HEK293T (cell line): ENCODE results near the gene SH3D21.

Experiments used
- ARNT ChIP-seq: fragments of 450-650 bp; IDR thresholded peaks from 2 replicates; pipeline ENCODE4 v1.6.1; 2017; ENCODE audit warnings: mild to moderate bottlenecking
- ELF4 ChIP-seq: fragments of 450-650 bp; IDR thresholded peaks from 2 replicates; pipeline ENCODE4 v1.6.1; 2017; ENCODE audit warnings: antibody characterized with exemption
- FOXM1 ChIP-seq: fragments of 450-650 bp; IDR thresholded peaks from 2 replicates; pipeline ENCODE4 v1.6.1; 2017; ENCODE audit warnings: mild to moderate bottlenecking, borderline replicate concordance
- SP1 ChIP-seq: fragments of 450-650 bp; IDR thresholded peaks from 2 replicates; pipeline ENCODE4 v1.6.1; 2017
- SUZ12 ChIP-seq: fragments of 450-650 bp; IDR thresholded peaks from 2 replicates; pipeline ENCODE4 v1.6.1; 2016; ENCODE audit warnings: mild to moderate bottlenecking
- ZNF384 ChIP-seq: fragments of 450-650 bp; IDR thresholded peaks from 2 replicates; pipeline ENCODE4 v1.6.1; 2016

- TF ChIP-seq ZNF384 (no peak), ELF4 (no peak), ARNT (no peak), SP1 (no peak), FOXM1 (no peak), SUZ12 (no peak)
Observed at GRCh38 chr1:36307601-36308330, 1.6 kb downstream of the SH3D21 start.
